SK-N-MC (cell line): ENCODE data around the gene GDNF.

ENCODE experiments used
- EZH2 ChIP-seq: fragments of 200-600 bp; sonication (generic); IDR thresholded peaks from one replicate; pipeline ENCODE4 v1.6.1; 2017; ENCODE audit warnings: antibody characterized with exemption
- FOXP2 ChIP-seq: optimal IDR thresholded peaks from 2 replicates; pipeline ENCODE3; 2011; ENCODE audit warnings: mild to moderate bottlenecking, moderate library complexity; ENCODE audit not compliant: insufficient read depth; ENCODE audit errors: extremely low read length, control extremely low read depth
- POLR2AphosphoS5 ChIP-seq: IDR thresholded peaks from 2 replicates; pipeline ENCODE4 v1.6.1; 2012; ENCODE audit warnings: mild to moderate bottlenecking, low read depth, low read length, borderline replicate concordance

GRCh38 chr5:37825334-37825915, 14.4 kb downstream of the GDNF start:
- TF ChIP-seq POLR2AphosphoS5 (no peak), EZH2 (no peak), FOXP2 (no peak)
